ENCODE results near the gene LIN7A. TPM values are rescaled to one million over a fixed set of nuclear protein-coding genes. Genes with fewer than 3 reads are reported as not detected.

The LIN7A gene
- total and polyA plus RNA-seq, 2 of the 8 experiments (the other 6 are each of a cell fraction or from before 2014, with no cell fraction given), result 5.8 to 22.0 TPM

DNA sequence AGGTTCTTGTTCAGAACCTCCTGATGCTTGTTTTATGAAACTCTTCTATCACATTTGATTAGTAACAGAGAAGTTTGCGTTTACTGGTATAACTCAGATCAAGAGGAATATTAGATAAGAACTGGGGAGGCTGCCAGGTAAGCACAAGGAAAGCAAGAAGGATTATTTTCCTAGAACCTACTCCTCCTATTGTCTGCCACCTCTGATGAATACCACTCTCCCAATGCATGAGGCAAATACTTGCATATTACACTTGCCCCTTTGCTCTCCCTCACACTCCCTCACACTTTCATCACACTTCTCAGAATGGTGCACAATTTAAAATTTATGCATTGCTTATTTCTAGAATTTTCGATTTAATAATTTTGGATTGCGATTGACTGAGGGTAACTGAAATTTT is 43.6 kb downstream of the LIN7A start (continued):
- TF ChIP-seq, protein P1, sequence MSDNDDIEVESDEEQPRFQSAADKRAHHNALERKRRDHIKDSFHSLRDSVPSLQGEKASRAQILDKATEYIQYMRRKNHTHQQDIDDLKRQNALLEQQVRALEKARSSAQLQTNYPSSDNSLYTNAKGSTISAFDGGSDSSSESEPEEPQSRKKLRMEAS (IDR thresholded peaks at IDR 0.05), result no peak
